Measurements from ENCODE around the gene PC.

GRCh38 chr11:66855574-66856495, 102.3 kb downstream of the PC start:
- TF ChIP-seq CTCF (IDR thresholded peaks at IDR 0.05) (no peak), RAD21 (IDR thresholded peaks at IDR 0.05; ENCODE audit: low read length) (no peak), SIN3A (IDR thresholded peaks at IDR 0.05; ENCODE audit: borderline replicate concordance, low read depth, low read length) (no peak), FOSL2 (IDR thresholded peaks at IDR 0.05; ENCODE audit: borderline replicate concordance, low read depth) (no peak), YY1 (IDR thresholded peaks at IDR 0.05; ENCODE audit: low read depth) (no peak), EP300 (IDR thresholded peaks at IDR 0.05; ENCODE audit: borderline replicate concordance in 1 of 2, low read depth in 1 of 2, low read length in 1 of 2) (no peak; a peak in 1 of 4 replicates), TEAD4 (IDR thresholded peaks at IDR 0.05; ENCODE audit: borderline replicate concordance, insufficient read depth) (no peak), SMC3 (IDR thresholded peaks at IDR 0.05; ENCODE audit: low read depth, low read length) (no peak), EZH2phosphoT487 (IDR thresholded peaks at IDR 0.05; ENCODE audit: borderline replicate concordance, low read depth) (no peak), FOXM1 (IDR thresholded peaks at IDR 0.05; ENCODE audit: low read depth) (no peak), NFIC (IDR thresholded peaks at IDR 0.05; ENCODE audit: borderline replicate concordance) (no peak)

Measured in SK-N-SH (cell line).